Glomerular endothelial cell (primary cell): Measurements from ENCODE around the gene HASPIN. TPM values are rescaled to one million over a fixed set of nuclear protein-coding genes. Genes with fewer than 3 reads are reported as not detected.
"Not testable (repeated sequence)": the region's sequence is repeated elsewhere in the genome, so short reads cannot be mapped to it uniquely, and the experiment has no call there.

ENCODE experiments used
- DNase-seq: peaks from one replicate; pipeline ENCODE4 v3.0.0-alpha.2; 2011; ENCODE audit warnings: low read depth, low spot score; ENCODE audit errors: extremely low read depth
- total RNA-seq: library from RNA; depleted of rRNA; stranded (reverse); fragments of >200 nt; gene quantifications from 2 replicates; pipeline ENCODE4 v1.2.3, GENCODE V29; 2015

The HASPIN gene
- total RNA-seq, 1 donor from 2014 or later = 6.3 TPM

GRCh38 chr17:3734911-3735276 is 11.2 kb downstream of the HASPIN start:
- DNase-seq = not testable (repeated sequence)

- DNase-seq = no peak
Observed at GRCh38 chr17:3735515-3735914, 11.8 kb downstream of the HASPIN start.

GRCh38 chr17:3738562-3739295 is 15.0 kb downstream of the HASPIN start:
- DNase-seq = no peak

GRCh38 chr17:3739422-3740124 is 15.9 kb downstream of the HASPIN start:
- no peak for DNase-seq

- DNase-seq = no peak
Observed at GRCh38 chr17:3740611-3741073, 16.9 kb downstream of the HASPIN start.

- no peak for DNase-seq
Observed at GRCh38 chr17:3744014-3744413, 20.3 kb downstream of the HASPIN start.

GRCh38 chr17:3745071-3745470 is 21.4 kb downstream of the HASPIN start:
- no peak for DNase-seq

- no peak for DNase-seq
Observed at GRCh38 chr17:3747805-3748204, 24.1 kb downstream of the HASPIN start.

GRCh38 chr17:3748576-3748975 is 24.9 kb downstream of the HASPIN start:
- no peak for DNase-seq

- DNase-seq = no peak
Observed at GRCh38 chr17:3750296-3750695, 26.6 kb downstream of the HASPIN start.

- no peak for DNase-seq
Observed at GRCh38 chr17:3750926-3751325, 27.2 kb downstream of the HASPIN start.

- no peak for DNase-seq
Observed at GRCh38 chr17:3751836-3752235, 28.1 kb downstream of the HASPIN start.

- DNase-seq = no peak
Observed at GRCh38 chr17:3753624-3754023, 29.9 kb downstream of the HASPIN start.

GRCh38 chr17:3754066-3754457 is 30.4 kb downstream of the HASPIN start:
- DNase-seq = no peak

GRCh38 chr17:3754458-3755334 is 31.0 kb downstream of the HASPIN start:
- no peak for DNase-seq

GRCh38 chr17:3755335-3756030 is 31.8 kb downstream of the HASPIN start:
- DNase-seq = no peak

- no peak for DNase-seq
Observed at GRCh38 chr17:3759597-3760216, 36.0 kb downstream of the HASPIN start.

- DNase-seq = no peak
Observed at GRCh38 chr17:3761036-3761917, 37.6 kb downstream of the HASPIN start.

GRCh38 chr17:3761918-3762380 is 38.2 kb downstream of the HASPIN start:
- DNase-seq = no peak
